NCI-H2171 treated with DMSO at 0.1 percent for 48 hours (cell line): ENCODE results near the gene ZNF26.
"Not testable (repeated sequence)": the region's sequence is repeated elsewhere in the genome, so short reads cannot be mapped to it uniquely, and the experiment has no call there.

Experiments used
- DNase-seq: peaks from one replicate; lab custom pipeline; 2025; lab: John Stamatoyannopoulos, UW

Gene ZNF26

GRCh38 chr12:132986001-132986884 lies at the start of gene ZNF26:
ZNF26 (plus strand) TSS chr12:132986367; CDS start chr12:132986841, 474 bp downstream.
- peak; percentile 94 for DNase-seq

GRCh38 chr12:132936921-132937320 lies 49.2 kb upstream of the ZNF26 start:
- not testable (repeated sequence) for DNase-seq

- DNase-seq = no peak
Observed at GRCh38 chr12:132937476-132937875, 48.7 kb upstream of the ZNF26 start.

GRCh38 chr12:132938807-132939206 lies 47.4 kb upstream of the ZNF26 start:
- DNase-seq = not testable (repeated sequence)

GRCh38 chr12:132940071-132940719 lies 46.0 kb upstream of the ZNF26 start:
- no peak for DNase-seq

GRCh38 chr12:132941336-132941954 lies 44.7 kb upstream of the ZNF26 start:
- DNase-seq = no peak

- no peak for DNase-seq
Observed at GRCh38 chr12:132942611-132943010, 43.6 kb upstream of the ZNF26 start.

GRCh38 chr12:132945806-132946205 lies 40.4 kb upstream of the ZNF26 start:
- DNase-seq = no peak

GRCh38 chr12:132946246-132946820 lies 39.8 kb upstream of the ZNF26 start:
- no peak for DNase-seq

- DNase-seq = no peak
Observed at GRCh38 chr12:132948146-132949066, 37.8 kb upstream of the ZNF26 start.

- no peak for DNase-seq
Observed at GRCh38 chr12:132949936-132950837, 36.0 kb upstream of the ZNF26 start.

- no peak for DNase-seq
Observed at GRCh38 chr12:132950844-132951535, 35.2 kb upstream of the ZNF26 start.

GRCh38 chr12:132951649-132952048 lies 34.5 kb upstream of the ZNF26 start:
- DNase-seq = no peak

- no peak for DNase-seq
Observed at GRCh38 chr12:132952371-132953162, 33.6 kb upstream of the ZNF26 start.

GRCh38 chr12:132953163-132953425 lies 33.1 kb upstream of the ZNF26 start:
- no peak for DNase-seq

GRCh38 chr12:132953771-132954170 lies 32.4 kb upstream of the ZNF26 start:
- DNase-seq = no peak

- no peak for DNase-seq
Observed at GRCh38 chr12:132954471-132955048, 31.6 kb upstream of the ZNF26 start.

GRCh38 chr12:132955094-132956010 lies 30.8 kb upstream of the ZNF26 start:
- peak; percentile 60 for DNase-seq
